ENCODE data around the gene SCIN.
"Not testable (repeated sequence)": the region's sequence is repeated elsewhere in the genome, so short reads cannot be mapped to it uniquely, and the experiment has no call there.

Gene SCIN

GRCh38 chr7:12550956-12551355 is 19.6 kb upstream of the SCIN start:
- no peak overlapping the region for H3K27ac ChIP-seq (ENCODE audit: low read depth, low read length)
- no peak overlapping the region for H3K4me3 ChIP-seq (ENCODE audit: low read depth in 1 of 2, low read length in 2 of 2)
- no peaks in the 10 kb centered on the region for H3K27me3 ChIP-seq (ENCODE audit: control insufficient read depth in 1 of 2, insufficient read depth in 2 of 2, low read length in 2 of 2)
- no peak overlapping the region for H3K9ac ChIP-seq (ENCODE audit: low read length)
- H3K36me3 ChIP-seq (ENCODE audit: insufficient read depth, low read length) = no peaks in the 10 kb centered on the region
- no peaks in the 10 kb centered on the region for H3K4me1 ChIP-seq (ENCODE audit: insufficient read depth, low read length)
- H3K9me3 ChIP-seq (ENCODE audit: low read length) = no peaks in the 10 kb centered on the region

- H3K4me3 ChIP-seq (ENCODE audit: low read depth in 1 of 2, low read length in 2 of 2) = no peak overlapping the region
- no peaks in the 10 kb centered on the region for H3K36me3 ChIP-seq (ENCODE audit: insufficient read depth, low read length)
- H3K27ac ChIP-seq (ENCODE audit: low read depth, low read length) = no peak overlapping the region
- H3K9ac ChIP-seq (ENCODE audit: low read length) = no peak overlapping the region
- no peaks in the 10 kb centered on the region for H3K4me1 ChIP-seq (ENCODE audit: insufficient read depth, low read length)
- H3K27me3 ChIP-seq (ENCODE audit: control insufficient read depth in 1 of 2, insufficient read depth in 2 of 2, low read length in 2 of 2) = no peaks in the 10 kb centered on the region
- no peaks in the 10 kb centered on the region for H3K9me3 ChIP-seq (ENCODE audit: low read length)
These were observed 17.6 kb upstream of the SCIN start for GRCh38 chr7:12552876-12553275.

GRCh38 chr7:12553416-12553815 is 17.1 kb upstream of the SCIN start:
- Histone ChIP-seq H3K27ac (ENCODE audit: low read depth, low read length) (no peak overlapping the region), H3K9ac (ENCODE audit: low read length) (no peak overlapping the region), H3K4me1 (ENCODE audit: insufficient read depth, low read length) (no peaks in the 10 kb centered on the region), H3K36me3 (ENCODE audit: insufficient read depth, low read length) (no peaks in the 10 kb centered on the region), H3K9me3 (ENCODE audit: low read length) (no peaks in the 10 kb centered on the region), H3K27me3 (ENCODE audit: control insufficient read depth in 1 of 2, insufficient read depth in 2 of 2, low read length in 2 of 2) (no peaks in the 10 kb centered on the region), H3K4me3 (ENCODE audit: low read depth in 1 of 2, low read length in 2 of 2) (no peak overlapping the region)

GRCh38 chr7:12554351-12554750 is 16.2 kb upstream of the SCIN start:
- Histone ChIP-seq H3K4me1 (ENCODE audit: insufficient read depth, low read length) (no peaks in the 10 kb centered on the region), H3K36me3 (ENCODE audit: insufficient read depth, low read length) (no peaks in the 10 kb centered on the region), H3K27ac (ENCODE audit: low read depth, low read length) (no peak overlapping the region), H3K9ac (ENCODE audit: low read length) (no peak overlapping the region), H3K9me3 (ENCODE audit: low read length) (no peaks in the 10 kb centered on the region), H3K27me3 (ENCODE audit: control insufficient read depth in 1 of 2, insufficient read depth in 2 of 2, low read length in 2 of 2) (no peaks in the 10 kb centered on the region), H3K4me3 (ENCODE audit: low read depth in 1 of 2, low read length in 2 of 2) (no peak overlapping the region)

GRCh38 chr7:12554872-12555271 is 15.6 kb upstream of the SCIN start:
- Histone ChIP-seq H3K4me1 (ENCODE audit: insufficient read depth, low read length) (no peaks in the 10 kb centered on the region), H3K9ac (ENCODE audit: low read length) (no peak overlapping the region), H3K36me3 (ENCODE audit: insufficient read depth, low read length) (no peaks in the 10 kb centered on the region), H3K4me3 (ENCODE audit: low read depth in 1 of 2, low read length in 2 of 2) (no peak overlapping the region), H3K27ac (ENCODE audit: low read depth, low read length) (no peak overlapping the region), H3K27me3 (ENCODE audit: control insufficient read depth in 1 of 2, insufficient read depth in 2 of 2, low read length in 2 of 2) (no peaks in the 10 kb centered on the region), H3K9me3 (ENCODE audit: low read length) (no peaks in the 10 kb centered on the region)

GRCh38 chr7:12555695-12556094 is 14.8 kb upstream of the SCIN start:
- not testable (repeated sequence) for H3K4me1 ChIP-seq (ENCODE audit: insufficient read depth, low read length); H3K27ac ChIP-seq (ENCODE audit: low read depth, low read length); H3K9me3 ChIP-seq (ENCODE audit: low read length); H3K36me3 ChIP-seq (ENCODE audit: insufficient read depth, low read length); H3K27me3 ChIP-seq (ENCODE audit: control insufficient read depth in 1 of 2, insufficient read depth in 2 of 2, low read length in 2 of 2); H3K9ac ChIP-seq (ENCODE audit: low read length); H3K4me3 ChIP-seq (ENCODE audit: low read depth in 1 of 2, low read length in 2 of 2)

GRCh38 chr7:12556139-12556792 is 14.3 kb upstream of the SCIN start:
- H3K27me3 ChIP-seq (ENCODE audit: control insufficient read depth in 1 of 2, insufficient read depth in 2 of 2, low read length in 2 of 2); H3K9ac ChIP-seq (ENCODE audit: low read length); H3K27ac ChIP-seq (ENCODE audit: low read depth, low read length); H3K9me3 ChIP-seq (ENCODE audit: low read length); H3K4me1 ChIP-seq (ENCODE audit: insufficient read depth, low read length); H3K36me3 ChIP-seq (ENCODE audit: insufficient read depth, low read length); H3K4me3 ChIP-seq (ENCODE audit: low read depth in 1 of 2, low read length in 2 of 2): not testable (repeated sequence)

- Histone ChIP-seq H3K27me3 (ENCODE audit: control insufficient read depth in 1 of 2, insufficient read depth in 2 of 2, low read length in 2 of 2) (no peaks in the 10 kb centered on the region), H3K4me3 (ENCODE audit: low read depth in 1 of 2, low read length in 2 of 2) (no peak overlapping the region), H3K9me3 (ENCODE audit: low read length) (no peaks in the 10 kb centered on the region), H3K36me3 (ENCODE audit: insufficient read depth, low read length) (no peaks in the 10 kb centered on the region), H3K9ac (ENCODE audit: low read length) (no peak overlapping the region), H3K27ac (ENCODE audit: low read depth, low read length) (no peak overlapping the region), H3K4me1 (ENCODE audit: insufficient read depth, low read length) (no peaks in the 10 kb centered on the region)
These were observed 13.2 kb upstream of the SCIN start for GRCh38 chr7:12557282-12557681.

- Histone ChIP-seq H3K27me3 (ENCODE audit: control insufficient read depth in 1 of 2, insufficient read depth in 2 of 2, low read length in 2 of 2) (peaks cover 8% of the 10 kb centered on the region in 2 donors), H3K4me1 (ENCODE audit: insufficient read depth, low read length) (peaks cover 5% of the 10 kb centered on the region), H3K27ac (ENCODE audit: low read depth, low read length) (no peak overlapping the region), H3K9me3 (ENCODE audit: low read length) (no peaks in the 10 kb centered on the region), H3K9ac (ENCODE audit: low read length) (no peak overlapping the region), H3K4me3 (ENCODE audit: low read depth in 1 of 2, low read length in 2 of 2) (no peak overlapping the region), H3K36me3 (ENCODE audit: insufficient read depth, low read length) (no peaks in the 10 kb centered on the region)
These were observed 5.3 kb upstream of the SCIN start for GRCh38 chr7:12564996-12565764.

- H3K9me3 ChIP-seq (ENCODE audit: low read length) = no peaks in the 10 kb centered on the region
- H3K9ac ChIP-seq (ENCODE audit: low read length) = no peak overlapping the region
- H3K36me3 ChIP-seq (ENCODE audit: insufficient read depth, low read length) = no peaks in the 10 kb centered on the region
- peaks cover 8% of the 10 kb centered on the region for H3K4me1 ChIP-seq (ENCODE audit: insufficient read depth, low read length)
- H3K4me3 ChIP-seq (ENCODE audit: low read depth in 1 of 2, low read length in 2 of 2) = no peak overlapping the region
- H3K27ac ChIP-seq (ENCODE audit: low read depth, low read length) = no peak overlapping the region
- H3K27me3 ChIP-seq (ENCODE audit: control insufficient read depth in 1 of 2, insufficient read depth in 2 of 2, low read length in 2 of 2) = peaks cover 9% of the 10 kb centered on the region in 2 donors
These were observed 4.6 kb upstream of the SCIN start for GRCh38 chr7:12565873-12566272.

- H3K4me3 ChIP-seq (ENCODE audit: low read depth in 1 of 2, low read length in 2 of 2) = no peak overlapping the region
- peaks cover 9% of the 10 kb centered on the region in 2 donors for H3K27me3 ChIP-seq (ENCODE audit: control insufficient read depth in 1 of 2, insufficient read depth in 2 of 2, low read length in 2 of 2)
- no peaks in the 10 kb centered on the region for H3K36me3 ChIP-seq (ENCODE audit: insufficient read depth, low read length)
- H3K27ac ChIP-seq (ENCODE audit: low read depth, low read length) = no peak overlapping the region
- peaks cover 8% of the 10 kb centered on the region for H3K4me1 ChIP-seq (ENCODE audit: insufficient read depth, low read length)
- no peaks in the 10 kb centered on the region for H3K9me3 ChIP-seq (ENCODE audit: low read length)
- no peak overlapping the region for H3K9ac ChIP-seq (ENCODE audit: low read length)
These were observed 3.5 kb upstream of the SCIN start for GRCh38 chr7:12567015-12567414.

- Histone ChIP-seq H3K36me3 (ENCODE audit: insufficient read depth, low read length) (no peaks in the 10 kb centered on the region), H3K4me1 (ENCODE audit: insufficient read depth, low read length) (peaks cover 8% of the 10 kb centered on the region), H3K9ac (ENCODE audit: low read length) (no peak overlapping the region), H3K27ac (ENCODE audit: low read depth, low read length) (no peak overlapping the region), H3K27me3 (ENCODE audit: control insufficient read depth in 1 of 2, insufficient read depth in 2 of 2, low read length in 2 of 2) (peaks cover 9% of the 10 kb centered on the region in 2 donors), H3K9me3 (ENCODE audit: low read length) (no peaks in the 10 kb centered on the region), H3K4me3 (ENCODE audit: low read depth in 1 of 2, low read length in 2 of 2) (peak overlapping the region in 1 of 2 donors; percentile 66)
These were observed 847 bp upstream of the SCIN start for GRCh38 chr7:12569673-12570072.
